Left forelimb (tissue), 1 donor: ENCODE results near the gene POLN.

Source experiments
- DNase-seq: peaks from one replicate; pipeline ENCODE4 v3.0.0-alpha.2; 2018; ENCODE audit warnings: low spot score

POLN gene

DNA sequence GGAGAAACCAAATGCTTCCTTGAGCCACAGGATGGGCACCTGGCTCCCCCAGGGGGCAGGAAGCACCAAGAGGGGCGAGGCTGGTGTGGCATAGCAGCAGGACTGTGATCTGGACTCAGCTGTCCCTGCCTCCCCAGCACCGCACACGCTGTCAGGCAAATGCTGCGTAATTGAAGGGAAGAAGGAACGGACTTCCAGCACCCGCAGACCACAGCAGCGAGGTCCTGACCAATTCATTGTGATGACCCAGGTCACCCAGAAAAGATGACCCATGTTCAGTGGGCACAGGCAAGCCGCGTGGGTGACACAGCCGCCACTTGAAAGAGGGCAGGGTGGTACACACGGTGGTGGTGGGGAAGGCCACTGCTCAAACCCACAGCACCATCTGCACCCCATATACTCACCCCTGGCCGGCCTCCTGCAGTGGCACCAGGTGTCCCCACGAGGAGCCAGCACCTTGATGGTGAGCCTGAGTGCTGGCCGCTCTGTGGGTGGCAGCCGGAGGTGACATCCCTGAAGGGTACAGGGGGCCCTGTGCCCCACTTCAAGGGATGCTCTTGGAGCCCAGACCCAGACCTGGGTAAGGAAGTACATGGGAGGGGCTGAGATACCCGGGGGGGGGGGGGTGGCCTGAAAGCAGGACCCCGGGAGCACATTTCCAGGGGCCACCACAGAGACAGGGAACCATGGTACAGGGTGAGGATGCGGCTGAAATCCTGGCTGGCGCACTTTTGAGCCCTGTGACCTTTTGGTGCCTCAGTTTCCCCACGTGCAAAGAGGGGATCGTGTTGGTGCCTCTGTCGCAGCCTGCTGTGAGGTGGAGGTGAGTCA, 171.3 kb downstream of the POLN start:
- DNase-seq, result no peak

DNA sequence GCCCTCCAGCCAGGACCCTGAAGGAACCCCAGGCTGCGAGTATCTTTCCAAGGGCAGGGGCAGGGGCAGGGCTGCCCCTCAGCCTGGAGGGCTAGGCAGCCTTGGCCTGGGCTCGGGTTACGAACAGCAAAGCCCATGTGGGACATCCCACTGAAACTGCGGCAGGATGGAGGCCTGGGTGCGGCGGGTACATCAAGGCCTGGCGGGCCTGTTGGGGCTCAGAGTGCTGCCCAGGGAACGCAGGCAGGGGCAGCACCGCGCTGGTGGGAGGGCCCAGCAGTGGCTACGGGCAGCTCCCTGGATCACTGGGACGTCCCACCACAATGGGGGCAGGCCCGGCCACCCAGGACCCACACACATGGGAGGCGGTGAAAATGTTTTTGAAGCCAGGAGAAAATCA, 171.9 kb downstream of the POLN start:
- DNase-seq, result no peak

DNA sequence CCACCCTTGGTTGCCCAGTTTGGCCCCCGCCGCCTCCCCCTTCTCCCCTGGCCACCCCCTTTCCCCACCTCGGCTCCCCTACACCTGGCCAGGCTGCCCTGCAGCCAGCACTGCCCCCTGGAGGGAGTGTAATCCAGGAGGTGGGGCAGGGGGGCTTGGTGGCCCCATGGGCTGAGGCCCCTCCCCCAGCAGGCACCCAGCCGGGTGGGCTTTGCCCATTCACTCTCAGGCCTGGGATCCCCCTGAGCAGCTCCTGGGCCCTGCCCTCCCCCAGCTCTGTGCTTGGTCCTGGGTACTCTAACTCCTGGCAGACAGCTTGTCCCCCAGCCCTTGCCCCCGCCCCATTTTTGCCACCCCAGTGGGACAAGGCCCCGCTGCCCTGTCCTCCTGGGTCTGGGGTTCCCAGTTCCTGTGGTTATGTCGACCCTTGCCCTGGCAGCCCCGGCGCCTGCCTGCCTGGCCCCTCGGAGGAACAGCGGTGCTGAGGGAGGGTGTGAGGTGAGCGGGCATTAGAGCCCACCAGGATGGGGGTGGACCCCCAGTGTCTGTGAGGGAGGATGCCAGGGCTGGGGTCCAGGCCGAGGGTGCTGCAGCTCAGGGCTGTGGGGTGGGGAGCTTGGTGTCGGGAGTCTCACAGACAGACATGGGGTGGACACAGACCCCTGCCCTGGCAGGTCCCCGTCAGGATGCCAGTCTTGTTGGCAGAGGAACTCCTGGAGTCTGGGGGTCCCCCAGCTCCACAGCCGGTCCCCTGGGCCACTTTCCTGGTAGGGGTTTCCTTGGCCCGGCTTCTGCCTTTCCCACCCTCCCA, 172.6 kb downstream of the POLN start:
- no peak for DNase-seq

DNA sequence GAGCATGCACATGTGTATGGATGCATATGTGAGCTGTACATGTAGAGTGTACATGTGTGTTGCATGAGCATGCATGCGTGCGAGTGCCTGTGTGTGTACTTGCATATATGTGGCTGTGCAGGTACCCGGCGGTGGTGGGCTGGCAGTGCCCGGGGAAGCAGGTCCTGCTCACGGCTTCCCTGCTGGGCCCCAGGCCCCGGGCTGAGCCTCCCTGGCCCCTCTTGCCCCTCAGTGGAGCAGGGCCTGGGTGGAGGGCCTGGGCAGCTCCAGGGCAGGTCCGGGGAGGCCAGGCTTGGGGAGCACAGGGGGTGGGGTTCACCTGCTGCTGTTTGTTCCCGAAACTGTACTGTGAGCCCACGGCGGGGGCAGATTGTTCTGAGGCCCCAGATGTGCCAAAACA, 173.4 kb downstream of the POLN start:
- no peak for DNase-seq

DNA sequence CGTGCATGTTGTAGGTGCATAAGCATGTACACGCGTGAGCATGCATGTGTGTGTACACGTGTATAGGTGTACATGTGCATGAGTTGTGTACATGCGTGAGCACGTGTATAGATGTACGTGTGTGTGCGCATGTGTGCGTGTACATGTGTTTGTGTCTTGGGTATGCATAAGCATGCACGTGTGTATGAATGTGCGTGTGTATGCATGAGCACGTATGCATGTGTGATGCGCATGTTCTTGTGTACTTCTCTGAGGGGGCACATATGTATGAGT, 173.8 kb downstream of the POLN start:
- DNase-seq, result no peak

DNA sequence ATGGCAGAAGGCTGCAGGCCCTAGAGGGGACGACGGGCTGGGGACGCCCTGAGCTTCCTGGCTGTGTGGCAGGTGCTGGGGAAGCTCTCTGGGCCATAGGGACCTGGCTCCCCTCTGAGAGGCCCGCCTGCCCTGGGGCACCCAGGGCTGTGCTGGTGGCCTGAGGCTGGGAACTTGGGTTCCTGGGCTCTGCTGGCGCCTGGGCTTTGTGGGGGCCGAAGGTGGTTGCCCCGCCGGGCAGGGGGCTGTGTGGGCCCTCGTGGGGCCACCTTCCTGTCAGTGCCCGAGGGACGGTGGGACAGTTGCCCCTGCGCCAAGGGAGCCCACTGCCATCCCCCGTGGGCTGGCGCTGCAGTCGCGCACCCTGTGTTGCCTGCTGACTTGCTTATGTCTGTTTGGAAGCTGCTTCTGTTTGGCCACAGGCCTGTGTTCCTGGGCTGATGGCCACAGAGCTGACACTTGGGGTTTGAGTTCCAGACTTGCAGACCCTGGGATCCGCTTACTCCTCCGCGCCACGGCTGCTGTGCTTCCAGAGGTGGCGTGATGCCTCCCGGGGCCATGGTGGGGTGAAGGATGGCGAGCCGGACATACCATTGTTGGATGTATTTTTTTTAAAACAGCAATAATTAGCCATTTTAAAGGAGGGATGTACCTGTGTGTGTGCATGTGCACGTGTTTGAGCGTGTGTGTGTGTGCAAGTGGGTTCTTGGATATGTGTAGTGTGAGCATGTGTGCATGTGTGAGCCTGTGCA, 174.3 kb downstream of the POLN start:
- DNase-seq, result no peak

DNA sequence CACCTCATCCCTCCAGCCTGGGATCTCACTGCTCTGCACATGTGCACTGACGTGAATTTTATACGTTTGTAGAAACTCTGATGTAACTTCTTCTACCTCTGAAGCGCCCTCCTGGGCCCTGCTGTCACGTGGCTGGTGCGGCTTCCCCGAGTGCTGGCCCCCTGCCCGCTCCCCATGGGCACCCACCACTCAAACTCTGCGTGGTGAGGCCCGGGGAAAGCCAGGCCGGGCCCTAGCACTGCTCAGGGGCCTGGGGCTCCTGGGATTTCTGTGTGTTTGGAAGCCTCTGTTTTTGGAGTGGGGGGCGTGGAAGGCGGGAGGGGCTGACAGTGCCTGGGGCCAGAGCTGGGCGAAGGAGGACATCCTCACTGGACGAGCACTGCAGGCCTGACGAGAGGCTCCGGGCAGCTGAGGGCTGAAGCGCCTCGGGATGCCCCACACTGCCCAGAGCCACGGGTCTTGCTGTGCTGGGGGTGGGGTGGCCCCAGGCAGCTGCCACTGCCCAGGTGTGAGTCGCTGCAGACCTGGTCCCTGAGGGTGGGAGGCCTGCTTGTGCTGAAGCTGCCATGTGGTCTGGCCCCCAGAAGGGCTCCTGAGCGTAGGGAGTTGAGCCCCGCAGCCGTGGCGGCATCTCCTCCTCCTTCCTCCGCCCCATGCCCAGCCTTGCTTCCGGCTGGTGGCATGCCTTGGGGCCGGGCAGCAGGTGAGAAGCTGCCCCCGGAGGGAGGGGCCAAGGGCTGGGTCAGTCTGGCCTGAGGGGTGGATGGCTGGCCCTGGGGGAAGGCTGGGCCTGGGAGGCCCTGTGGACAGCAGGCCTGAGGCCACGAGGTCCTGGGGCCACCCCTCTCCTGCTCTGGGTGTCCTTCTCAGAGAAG, 175.1 kb downstream of the POLN start:
- DNase-seq, result no peak

DNA sequence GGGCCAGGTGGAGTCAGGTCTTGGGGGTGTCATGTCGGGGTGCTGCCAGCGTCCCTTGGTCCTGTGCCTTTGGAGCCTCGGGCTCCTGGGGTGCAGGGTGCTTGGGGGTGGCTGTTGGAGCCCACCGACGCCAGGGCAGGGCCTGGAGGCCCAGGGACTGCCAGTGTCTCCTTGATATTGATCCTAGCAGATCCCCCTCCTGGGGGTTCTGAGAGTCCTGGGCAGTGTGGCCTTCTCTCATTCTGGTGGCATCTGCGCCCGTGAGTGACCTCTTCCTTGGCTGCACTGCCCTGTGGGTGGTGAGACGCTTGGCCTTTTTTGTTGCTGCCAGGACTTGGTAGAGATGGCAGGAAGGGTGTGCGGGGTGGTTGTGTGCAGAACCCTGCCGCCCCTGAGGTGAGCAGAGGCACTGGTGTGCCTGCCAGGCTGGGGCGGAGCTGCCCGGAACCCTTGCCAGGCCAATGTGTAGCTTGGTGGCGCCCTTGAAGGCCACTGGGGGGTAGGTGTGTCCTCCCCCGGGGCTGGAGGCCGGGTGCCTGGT, 175.8 kb downstream of the POLN start:
- DNase-seq, result no peak

DNA sequence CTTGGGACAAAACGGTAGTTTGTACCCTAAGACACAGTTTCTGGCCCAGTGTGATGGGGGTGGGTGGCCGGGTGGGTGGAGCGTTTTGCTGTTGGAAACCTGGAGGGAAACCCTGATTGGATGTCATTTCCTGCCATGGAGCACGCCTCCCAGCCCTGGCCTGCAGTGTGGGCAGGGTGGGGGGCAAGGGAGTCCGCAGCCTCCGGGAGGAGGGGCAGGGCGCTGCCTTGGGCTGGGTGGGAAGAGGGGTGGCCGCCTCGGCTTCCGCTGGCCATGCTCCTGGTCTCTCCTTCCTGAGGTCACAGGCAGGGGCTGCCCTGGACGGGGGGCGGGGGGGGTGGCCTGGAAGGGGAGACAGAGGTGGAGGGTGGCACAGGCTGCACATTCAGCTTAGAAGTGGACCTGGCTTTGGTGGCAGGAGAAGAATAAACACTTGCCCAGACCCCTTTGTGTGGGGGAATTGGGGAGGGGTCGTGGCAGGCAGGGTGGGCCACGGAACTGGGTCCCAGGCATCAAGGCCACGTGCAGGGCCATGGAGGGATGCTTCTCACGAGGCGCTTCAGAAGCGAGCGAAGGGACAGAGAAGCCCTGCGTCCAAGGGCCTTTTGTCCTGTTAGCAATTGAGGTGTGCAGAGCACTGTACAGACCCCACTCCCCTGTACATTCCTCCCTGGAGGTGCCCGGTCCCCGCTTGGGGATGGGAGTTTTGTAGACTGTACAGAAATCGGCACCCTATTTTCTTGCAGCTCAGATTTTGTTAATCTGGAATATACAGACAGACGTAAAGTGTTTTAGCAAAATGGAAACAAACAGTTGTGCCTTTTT, 176.6 kb downstream of the POLN start:
- DNase-seq, result no peak

DNA sequence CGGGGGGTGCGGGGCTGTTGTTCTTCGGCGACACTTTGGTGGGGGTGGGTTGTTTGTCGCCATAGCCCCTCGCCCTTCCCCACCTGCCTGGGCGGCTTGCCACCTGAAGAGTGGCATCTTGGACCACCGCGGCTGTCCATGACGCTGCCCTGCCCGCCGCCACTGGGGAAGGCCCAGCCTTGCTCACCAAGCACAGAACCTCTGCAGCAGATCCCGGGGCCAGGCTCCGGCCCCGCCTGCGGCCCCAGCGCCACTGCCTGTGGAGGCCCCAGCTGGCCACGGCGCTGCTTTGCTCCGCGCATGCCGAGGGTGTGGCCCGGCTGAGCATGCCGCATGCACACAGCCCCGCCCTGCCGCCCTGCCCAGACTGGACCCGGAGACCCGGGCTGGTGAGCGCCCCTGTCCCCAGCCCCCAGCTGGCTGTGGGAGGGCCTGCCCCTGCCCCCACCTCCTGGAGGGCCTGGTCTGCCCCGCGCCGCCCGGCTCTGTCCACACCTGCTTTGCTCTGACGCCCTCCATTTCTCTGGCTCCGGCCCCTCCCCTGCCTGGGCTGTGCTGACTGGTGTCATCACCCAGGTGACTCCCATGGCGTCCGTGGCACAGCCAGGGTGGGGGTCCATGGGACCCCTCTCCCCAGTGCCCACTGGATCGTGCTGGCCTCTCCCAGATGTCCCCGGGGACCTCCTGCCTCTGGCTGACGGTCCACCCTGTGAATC, 177.5 kb downstream of the POLN start:
- no peak for DNase-seq

DNA sequence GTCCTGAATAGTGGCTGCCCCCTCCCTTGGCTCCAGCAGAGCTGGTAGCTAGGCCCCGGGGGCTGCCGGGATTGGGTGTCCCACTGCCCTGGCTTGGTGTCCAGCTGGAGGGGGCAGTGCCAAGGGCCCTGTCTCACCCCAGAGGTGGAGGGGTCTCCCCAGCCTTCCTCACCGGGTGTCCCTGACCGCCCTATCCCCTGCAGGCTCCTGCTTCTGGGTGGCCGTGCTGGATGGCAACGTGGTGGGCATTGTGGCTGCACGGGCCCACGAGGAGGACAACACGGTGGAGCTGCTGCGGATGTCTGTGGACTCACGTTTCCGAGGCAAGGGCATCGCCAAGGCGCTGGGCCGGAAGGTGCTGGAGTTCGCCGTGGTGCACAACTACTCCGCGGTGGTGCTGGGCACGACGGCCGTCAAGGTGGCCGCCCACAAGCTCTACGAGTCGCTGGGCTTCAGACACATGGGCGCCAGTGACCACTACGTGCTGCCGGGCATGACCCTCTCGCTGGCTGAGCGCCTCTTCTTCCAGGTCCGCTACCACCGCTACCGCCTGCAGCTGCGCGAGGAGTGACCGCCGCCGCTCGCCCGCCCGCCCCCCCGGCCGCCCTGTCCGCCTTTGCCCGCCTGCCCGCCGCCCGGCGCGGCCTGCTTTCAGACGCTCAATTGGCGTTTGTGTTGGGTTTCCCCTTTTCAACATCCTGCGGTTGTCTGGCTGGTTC, 178.2 kb downstream of the POLN start:
- no peak for DNase-seq

DNA sequence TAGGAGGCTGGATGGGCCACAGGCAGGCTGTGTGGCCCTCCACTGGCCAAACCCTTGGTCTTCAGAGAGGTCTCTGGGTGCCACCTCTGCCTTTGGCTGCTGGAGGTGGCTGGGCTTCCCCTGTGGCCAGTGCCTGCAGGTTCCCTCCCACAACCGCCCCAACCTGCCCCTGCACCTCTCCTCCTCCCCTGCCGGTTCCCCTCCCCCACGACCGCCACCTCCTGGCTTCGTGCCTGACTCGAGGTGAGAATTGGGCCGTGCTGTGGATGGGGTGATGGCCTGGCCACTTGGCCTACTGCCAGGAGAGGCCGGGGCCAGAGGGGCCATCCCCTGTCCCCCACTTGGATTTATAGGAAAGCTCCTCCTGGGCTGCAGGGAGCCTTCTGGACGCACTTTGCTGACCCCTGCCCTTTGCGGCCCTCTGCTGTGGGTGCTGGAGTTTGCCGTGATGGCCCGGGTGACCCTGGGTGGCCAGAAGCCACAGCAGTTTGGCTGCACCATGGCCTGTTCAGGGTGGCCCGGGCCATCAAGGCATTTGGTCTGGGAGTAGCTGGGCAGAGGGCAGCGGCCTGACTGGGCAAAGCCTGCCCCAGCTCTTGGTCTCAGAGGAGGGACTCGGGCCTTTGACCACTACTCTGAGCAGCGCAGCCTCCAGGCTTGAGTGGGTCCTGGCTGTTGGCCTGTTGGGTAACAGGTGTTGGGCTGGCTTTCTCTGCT, 179.0 kb downstream of the POLN start:
- DNase-seq, result no peak

DNA sequence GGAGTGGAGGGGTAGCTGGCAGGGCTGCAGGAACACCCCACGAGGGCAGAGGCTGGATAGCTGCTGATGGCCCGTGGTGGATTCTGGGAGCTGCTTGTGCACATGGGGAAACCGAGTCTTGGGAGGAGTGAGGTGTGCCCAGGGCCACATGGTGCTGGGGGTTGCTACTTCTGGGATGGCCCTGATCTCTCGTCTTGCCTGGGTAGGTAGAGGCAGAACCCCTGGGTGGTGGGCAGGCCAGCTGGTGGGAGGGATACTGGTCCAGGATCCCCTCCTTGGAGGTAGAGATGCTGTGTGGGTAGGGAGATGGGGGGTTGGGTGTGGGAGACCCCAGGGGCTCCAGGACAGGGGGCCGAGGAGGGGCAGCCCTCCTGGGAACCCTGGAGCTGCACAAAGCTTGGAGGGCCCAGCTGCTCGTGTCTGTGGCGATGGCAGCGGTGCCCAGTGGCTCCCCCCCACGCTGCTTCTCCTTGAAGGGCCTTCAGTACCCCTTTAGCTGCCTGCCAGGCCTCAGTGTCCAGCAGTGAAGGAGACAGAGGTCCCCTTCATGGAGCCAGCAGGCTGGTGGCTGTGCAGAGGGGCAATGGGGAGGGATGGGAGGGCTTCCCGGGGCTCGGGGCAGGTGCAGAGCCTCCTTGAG, 179.6 kb downstream of the POLN start:
- no peak for DNase-seq

DNA sequence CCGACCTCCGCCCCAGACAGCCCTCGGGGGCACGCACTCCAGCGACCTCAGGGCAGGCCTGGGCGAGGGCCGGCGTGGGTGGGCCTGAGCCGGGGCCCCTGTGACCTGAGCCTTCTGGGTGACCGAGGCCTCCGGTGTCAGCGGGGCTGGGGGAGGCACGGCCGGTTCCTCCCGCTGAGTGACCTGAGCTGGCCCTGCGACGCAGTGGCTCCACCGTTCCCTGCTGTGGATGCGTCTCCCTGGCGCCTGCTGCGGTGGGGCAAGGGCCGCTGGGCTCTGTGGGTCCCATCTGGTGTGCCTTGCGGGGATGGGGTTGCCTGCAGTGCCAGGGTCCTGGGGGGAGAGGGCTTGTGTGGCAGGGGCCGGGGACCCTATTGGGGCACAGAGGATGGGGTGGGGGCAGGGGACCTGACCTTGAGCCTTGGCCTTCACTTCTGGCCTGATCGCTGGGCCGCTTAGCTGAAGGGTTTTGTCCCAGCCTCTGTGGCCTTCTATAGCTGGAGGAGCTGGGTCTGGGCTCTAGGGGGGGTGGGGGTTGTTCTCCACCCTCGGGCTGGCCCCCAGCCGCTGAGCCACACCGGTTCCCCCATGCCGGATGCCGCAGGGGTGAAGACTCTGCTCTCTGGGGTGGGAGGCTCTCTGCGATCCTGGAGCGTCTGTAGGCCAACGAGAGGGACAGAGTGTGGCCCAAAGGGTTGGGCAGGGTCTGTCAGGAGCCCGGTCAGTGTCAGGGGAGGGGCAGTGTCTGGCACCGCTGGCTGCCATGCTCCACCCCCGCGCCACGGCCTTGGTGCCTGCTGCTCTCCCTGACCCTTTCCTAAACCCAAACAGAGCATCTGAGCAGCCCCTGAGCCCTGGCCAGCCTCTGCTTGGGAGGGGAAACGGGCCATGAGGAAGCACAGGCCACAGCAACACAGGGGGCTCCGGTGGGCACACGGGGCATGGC, 180.5 kb downstream of the POLN start:
- DNase-seq, result no peak

DNA sequence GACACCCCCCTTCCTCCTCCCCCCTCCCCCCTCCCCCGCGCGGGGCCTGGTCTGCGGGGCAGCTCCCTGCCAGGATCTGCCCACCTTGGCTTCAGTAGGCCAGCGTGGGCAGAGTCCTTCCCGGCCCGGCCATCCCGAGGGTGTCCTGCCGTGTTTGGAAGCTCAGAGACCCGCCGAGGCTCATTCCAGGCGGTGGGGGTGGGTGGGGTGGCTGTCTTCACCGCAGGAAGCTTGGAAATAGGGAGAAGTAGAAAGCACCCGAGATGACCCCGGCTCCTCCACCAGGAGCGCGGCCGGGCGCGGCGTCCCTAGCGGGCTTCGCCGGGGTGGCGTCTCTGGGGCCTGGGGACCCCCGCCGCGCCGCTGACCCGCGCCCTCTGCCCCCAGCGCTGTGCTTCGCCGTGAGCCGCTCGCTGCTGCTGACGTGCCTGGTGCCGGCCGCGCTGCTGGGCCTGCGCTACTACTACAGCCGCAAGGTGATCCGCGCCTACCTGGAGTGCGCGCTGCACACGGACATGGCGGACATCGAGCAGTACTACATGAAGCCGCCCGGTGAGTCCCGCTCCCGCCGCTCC, 181.2 kb downstream of the POLN start:
- DNase-seq, result no peak

DNA sequence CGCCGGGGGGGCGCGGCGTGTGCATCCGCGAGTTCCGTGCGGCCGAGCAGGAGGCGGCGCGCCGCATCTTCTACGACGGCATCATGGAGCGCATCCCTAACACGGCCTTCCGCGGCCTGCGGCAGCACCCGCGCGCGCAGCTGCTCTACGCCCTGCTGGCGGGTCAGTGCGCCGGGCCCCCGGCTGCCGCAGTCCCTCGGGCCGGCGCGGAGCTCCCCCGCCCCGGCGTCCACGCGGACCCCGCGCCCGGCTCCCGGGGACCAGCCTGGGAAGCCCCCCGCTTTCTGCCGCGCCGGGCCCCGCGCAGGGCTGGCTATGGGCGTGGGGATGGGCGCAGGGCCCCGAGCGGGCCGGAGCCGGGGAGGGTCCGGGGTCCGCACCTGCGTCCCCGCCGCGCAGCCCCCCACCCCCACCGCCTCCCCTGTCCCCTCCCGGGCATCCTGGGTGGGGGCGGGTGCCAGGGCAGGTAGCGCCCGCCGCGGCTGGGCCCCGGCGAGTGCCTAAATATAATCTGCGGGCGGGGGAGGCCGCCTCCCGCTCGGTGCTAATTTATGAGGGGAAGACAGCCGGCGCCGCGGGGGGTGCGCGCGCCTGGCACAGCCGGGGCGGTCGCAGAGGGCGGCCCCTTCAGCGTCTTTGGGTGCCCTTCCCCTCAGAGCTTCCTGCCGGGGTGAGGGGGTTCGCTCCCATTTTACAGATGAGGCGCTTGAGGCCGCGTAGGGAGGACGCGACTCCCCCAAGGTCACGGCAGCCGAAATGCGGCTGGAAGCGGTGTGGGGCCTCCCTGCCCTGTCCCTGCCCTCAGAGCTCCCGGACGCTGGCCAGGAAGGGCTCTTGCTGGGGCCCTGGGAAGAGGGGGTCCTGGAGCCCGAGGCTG, 182.0 kb downstream of the POLN start:
- no peak for DNase-seq
